ENCODE data around the gene SORBS2. TPM values are rescaled to one million over a fixed set of nuclear protein-coding genes. Genes with fewer than 3 reads are reported as not detected.

The SORBS2 gene
- total RNA-seq, 2 donors from 2014 or later, result 37.5 to 82.2 TPM

DNA sequence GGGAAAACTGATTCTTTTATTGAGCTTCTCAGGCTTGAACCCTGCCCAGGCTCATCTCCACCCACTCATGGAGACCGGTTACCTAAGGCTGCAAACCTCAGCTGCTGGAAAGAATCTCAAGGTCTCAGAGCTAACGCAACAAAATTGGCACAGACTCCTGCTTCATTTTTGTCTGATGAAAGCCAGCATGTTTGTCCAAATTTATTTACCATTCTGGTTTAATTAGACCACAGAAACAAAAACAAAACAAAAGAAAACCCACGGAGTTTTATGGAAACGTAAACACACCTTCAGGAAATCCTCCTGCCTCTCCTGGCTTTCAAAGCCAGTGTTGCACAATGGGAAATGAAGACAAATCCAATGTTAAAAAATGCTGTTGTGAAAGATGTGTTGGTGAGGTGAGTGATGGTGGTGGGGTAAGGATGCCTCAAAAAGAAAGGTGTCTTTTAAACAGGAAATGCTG lies 220.3 kb downstream of the SORBS2 start:
- intact Hi-C loops (cut with DNase I, micrococcal nuclease), result loop anchor here in 1 of 2 donors (5.0 to 10.0 kb wide), 2 partner anchors 57 to 114 kb away; partner anchors contain the start of gene PDLIM3
- ATAC-seq (no peak), DNase-seq (no peak)

DNA sequence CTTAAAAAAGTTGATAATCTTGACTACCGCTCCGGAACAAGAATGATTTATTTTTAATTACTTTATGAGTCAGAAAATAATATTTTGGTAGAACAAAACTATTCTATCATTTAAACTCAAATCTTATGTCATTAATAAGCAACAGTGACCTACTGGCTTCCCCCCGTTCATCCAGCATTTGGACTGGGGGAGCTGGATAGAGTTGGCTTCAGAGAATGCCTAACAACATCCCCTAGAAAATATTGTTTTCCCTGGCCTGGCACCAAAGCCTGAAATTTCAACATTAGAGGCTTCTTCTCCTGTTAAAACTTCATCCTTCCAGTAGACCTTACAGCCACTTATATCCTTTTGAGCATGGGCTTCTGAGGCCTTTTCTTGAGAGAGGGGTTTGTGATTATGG lies 221.0 kb downstream of the SORBS2 start:
- ATAC-seq (no peak), DNase-seq (no peak)
- intact Hi-C loops (cut with DNase I, micrococcal nuclease), result loop anchor here in 1 of 2 donors (5.0 to 10.0 kb wide), 2 partner anchors 56 to 114 kb away; partner anchors contain the start of gene PDLIM3

- ATAC-seq, result no peak
- intact Hi-C loops (cut with DNase I, micrococcal nuclease), result no loop called here
- no peak for DNase-seq
Measured at GRCh38 chr4:185589067-185589836, 222.7 kb downstream of the SORBS2 start.

DNA sequence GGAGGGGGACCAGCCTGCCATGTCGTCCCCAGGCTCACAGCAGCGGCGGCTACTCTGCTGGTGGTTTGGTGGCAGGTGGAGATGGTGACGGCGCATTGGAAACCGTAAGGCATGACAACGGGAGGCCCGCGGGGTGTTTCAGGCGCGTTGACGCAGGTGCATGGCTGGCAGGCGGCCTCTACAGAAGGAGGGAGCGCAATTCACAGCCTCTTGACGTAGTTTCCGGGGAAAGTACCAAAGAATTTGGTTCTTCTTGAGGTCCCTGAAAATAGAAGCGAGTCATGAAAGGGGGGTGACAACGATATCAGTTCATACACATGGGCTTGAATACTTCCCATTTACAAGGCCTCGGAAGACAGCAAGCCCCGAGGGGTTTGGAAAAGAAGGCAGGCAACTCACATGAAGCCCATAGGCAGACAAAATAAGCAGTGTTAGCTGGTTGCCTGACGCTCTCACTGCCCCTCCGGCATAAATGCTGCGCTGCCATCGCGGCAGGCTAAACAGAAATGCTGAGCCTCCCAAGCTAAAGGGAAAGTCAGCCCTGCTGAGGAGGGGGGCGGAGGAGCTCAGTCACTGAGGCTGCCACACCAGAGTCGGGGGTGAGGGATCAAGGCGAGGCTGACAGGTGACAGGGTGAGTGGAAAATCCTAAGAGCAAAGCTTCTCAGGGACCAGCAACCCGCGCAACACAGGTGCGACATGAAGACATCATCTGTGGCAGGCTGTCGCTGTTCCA lies 224.4 kb downstream of the SORBS2 start:
- ATAC-seq (no peak), DNase-seq (peak; percentile 51 to 57)
- intact Hi-C loops (cut with DNase I, micrococcal nuclease), result no loop called here

- ATAC-seq (no peak), DNase-seq (no peak)
- intact Hi-C loops (cut with DNase I, micrococcal nuclease), result no loop called here
Measured at GRCh38 chr4:185587030-185587426, 225.0 kb downstream of the SORBS2 start.

GRCh38 chr4:185585211-185585610 lies 226.8 kb downstream of the SORBS2 start:
- no peak for DNase-seq
- ATAC-seq, result no peak
- intact Hi-C loops (cut with DNase I, micrococcal nuclease), result no loop called here

DNA sequence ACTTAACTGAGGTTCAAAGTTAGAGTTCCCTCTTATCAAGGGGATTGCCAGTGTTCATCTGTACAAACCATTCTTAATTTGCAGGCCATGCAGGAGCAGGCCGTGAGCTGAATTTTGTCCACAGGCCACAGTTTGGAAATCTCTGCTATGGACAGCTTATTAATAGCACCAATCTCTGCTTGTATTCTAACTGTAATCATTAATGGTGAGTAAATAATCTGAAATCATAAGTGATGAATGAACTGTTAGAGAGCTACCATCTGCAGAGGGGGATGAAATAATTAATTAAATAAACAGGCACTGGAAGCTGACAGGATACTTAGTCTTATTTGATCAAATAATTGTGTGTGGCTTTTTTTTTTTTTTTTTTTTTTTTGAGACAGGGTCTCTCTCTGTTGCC lies 228.2 kb downstream of the SORBS2 start:
- ATAC-seq, result no peak
- DNase-seq, result no peak
- intact Hi-C loops (cut with DNase I, micrococcal nuclease), result no loop called here

DNA sequence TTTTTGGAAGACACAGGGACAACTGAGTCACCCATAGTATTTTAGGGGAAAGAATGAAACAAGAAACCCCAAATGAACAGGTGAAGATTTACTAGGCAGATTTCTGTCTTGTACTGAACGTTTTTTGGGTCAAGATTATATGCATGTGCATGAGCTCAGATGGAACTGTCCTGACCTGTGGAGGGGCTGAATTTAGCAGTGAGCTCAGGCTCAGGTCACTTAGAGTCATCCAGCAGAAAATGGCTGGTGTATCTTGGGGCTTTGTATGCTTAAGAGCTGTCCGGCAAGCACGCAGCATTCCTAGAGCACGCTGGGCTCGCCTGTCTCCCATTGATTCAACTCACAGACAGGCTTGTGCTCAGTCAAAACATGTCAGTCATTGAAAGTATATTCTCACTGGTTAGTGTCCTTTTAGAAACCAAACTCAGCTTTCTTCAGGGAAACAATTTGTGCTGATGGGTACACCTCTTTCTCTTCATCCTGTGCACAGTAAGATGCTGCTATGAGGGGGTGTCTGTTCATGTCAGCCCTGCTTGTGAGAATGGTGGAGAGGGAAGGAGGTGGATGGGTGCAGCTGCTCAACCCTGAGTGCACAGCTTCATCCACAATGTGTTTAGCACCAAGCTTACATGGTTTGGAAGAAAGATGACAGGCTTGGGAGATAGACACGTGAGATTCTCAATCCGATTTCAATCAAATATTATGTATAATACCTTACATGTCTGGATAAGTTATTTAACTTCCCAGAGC lies 229.2 kb downstream of the SORBS2 start:
- intact Hi-C loops (cut with DNase I, micrococcal nuclease), result no loop called here
- DNase-seq, result no peak
- ATAC-seq, result no peak

GRCh38 chr4:185580699-185581098 lies 231.3 kb downstream of the SORBS2 start:
- ATAC-seq (no peak), DNase-seq (no peak)
- intact Hi-C loops (cut with DNase I, micrococcal nuclease), result no loop called here

DNA sequence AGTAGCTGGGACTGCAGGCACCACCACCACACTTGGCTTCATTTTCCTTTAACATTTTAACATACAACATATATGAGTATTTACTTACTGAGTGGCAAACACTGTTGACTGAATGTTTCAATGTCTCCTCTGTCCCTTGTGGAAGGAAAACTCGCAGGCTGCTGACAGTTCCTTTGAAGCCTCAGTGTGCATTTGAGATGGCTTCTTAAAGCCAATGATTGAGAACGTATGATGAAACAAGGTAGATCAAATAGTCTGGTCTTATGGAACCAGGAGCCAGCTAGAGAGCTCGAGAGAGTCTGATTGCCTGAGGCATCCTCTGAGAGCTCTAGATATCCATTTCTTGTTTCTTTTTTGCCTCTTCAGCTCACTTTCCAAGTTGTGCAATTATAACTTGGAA lies 233.7 kb downstream of the SORBS2 start:
- no peak for ATAC-seq
- intact Hi-C loops (cut with DNase I, micrococcal nuclease), result no loop called here
- no peak for DNase-seq

DNA sequence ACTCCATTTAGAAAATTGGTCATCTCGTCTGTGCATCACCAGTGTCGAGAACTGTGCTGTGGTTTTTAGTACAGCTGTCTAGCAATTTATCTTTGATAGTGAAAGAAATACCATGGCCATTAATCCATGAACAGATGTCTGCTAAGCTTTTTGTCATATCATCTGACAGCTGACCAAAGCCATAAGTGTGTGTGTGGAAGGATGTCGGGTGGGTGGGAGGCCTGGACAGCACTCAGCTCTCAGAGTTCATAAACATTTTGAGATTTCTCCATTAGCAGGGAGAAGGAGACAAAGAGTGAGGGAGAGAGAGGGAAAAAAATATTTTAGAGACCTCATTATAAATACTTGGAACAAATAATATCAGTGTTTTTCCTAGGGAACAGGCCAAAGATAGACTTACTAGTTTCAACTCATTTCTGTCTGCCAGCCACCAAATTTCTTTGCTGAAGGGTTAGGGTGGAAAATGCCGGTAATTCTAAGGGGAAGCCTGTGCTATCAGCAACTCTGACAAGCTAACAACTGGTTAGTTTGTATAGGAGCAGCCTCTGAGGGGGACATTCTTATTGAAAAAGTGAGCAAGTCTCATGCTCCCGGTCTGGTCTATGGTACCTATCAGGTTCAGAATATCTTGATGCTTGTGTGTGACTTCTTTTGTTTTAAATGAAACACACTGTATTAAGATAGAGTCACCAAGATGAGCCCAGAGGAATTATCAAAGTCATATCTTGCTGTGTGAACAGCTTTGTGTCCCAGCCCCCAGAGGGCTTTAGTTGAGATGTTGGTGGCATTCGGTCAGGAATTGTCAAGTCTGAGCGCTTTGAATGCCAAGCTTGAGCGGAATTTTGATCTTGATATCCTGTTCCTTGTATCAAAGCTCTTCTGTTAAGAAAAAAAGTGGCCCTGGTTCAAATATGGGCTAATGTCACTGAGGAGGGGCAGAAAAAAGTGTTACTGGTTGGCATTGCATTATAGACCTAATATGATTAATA lies 234.7 kb downstream of the SORBS2 start:
- intact Hi-C loops (cut with DNase I, micrococcal nuclease), result no loop called here
- ATAC-seq (no peak), DNase-seq (no peak)

DNA sequence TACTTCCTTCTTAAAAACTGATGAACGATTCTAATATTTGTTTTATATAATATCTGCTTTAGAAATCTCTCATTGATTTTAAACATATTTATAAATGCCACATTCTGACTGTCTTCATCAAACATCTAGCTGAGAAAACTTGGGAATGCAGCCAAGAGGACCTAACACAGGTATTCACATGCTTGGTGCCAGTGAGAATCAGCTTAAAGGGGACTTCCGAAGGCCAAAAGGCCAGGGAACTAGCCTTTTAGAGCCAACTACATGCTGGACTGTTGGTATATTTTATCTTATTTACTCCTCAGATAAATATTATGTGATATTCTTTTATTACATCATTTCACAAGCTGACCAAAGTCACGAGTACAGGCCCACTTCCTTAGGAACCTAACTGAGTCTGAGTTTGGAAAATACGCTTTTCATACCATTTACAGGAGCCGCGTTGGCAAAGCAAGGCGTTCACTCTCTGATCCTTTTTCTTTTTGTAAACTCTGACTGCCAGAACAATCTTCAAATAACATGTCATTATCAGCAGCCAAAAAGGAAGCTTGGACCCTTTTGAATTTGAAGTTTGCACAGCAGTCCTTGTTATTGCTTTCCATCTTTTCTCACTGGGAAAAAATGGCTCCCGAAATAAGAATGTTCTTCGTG lies 235.6 kb downstream of the SORBS2 start:
- no peak for DNase-seq
- no peak for ATAC-seq
- intact Hi-C loops (cut with DNase I, micrococcal nuclease), result no loop called here

- ATAC-seq, result no peak
- intact Hi-C loops (cut with DNase I, micrococcal nuclease), result no loop called here
Measured at GRCh38 chr4:185573651-185574199, 238.3 kb downstream of the SORBS2 start.

DNA sequence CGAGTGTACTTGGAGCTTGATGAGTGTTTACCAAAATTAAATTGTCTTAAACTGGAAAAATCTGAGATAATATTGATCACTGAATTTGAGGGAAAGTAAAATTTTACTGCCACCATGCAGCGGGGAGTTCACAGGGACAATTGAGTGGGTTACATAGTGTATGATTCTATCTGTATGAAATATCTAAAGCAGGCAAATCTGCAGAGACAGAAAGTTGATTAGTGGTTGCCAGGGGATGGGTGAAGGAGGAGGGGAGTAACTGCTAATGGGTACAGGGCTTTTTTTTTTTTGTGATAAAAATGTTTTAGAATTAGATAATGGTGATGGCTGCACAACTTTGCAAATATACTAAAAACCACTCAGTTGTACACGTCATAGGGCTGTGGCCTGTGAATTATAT lies 241.3 kb downstream of the SORBS2 start:
- intact Hi-C loops (cut with DNase I, micrococcal nuclease), result no loop called here
- DNase-seq (no peak), ATAC-seq (no peak)

More at GRCh38 chr4:185573651-185574199, 238.3 kb downstream of the SORBS2 start:
- no peak for DNase-seq

DNA sequence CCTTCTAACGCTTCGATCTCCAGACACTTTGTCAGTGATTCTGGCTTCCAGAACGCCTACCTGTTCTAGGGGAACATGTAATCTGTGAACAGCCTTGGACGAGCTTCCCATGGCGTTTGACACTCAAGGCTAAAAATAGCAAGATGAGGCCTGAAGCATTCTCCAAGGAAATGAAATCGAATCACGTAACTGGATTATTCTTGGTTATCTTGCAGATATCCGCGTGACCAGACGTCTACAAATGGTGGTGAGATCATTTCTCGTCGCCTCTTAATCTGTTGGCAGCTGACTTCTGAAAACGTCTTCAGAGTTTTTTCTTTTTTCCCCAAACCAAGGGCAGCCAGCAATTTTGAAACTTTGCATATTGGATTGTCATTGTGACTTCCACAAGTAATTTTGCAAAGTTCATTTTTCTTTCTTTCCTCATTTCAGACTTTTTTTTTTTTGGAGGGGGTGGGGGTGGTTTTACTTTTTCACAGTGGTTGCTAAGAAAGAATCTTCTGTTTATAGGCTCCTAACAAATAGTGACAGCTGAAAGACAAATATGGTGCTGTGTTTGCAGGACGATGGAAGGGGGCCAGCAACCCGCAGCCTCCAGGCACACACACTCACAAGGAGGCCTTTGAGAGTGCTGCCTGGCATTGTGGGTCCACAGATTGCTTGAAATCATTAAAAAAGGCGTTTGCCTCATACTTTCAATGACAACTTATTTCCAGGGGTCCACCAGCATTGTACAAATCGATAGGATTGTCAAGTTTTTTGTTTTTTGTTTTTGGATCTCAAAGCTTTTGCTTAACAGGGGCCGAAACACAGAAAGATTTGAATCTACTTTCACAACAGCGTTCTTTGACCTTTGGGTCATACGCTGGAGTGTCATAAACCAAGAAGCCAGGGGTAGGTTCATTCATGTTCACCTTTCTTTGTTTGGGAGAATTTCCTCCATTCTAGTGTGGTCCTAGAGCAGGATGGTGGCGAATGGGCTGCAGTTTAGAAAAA lies 244.3 kb downstream of the SORBS2 start:
- intact Hi-C loops (cut with DNase I, micrococcal nuclease), result no loop called here
- DNase-seq (peak in 1 of 2 donors; percentile 26), ATAC-seq (no peak)

DNA sequence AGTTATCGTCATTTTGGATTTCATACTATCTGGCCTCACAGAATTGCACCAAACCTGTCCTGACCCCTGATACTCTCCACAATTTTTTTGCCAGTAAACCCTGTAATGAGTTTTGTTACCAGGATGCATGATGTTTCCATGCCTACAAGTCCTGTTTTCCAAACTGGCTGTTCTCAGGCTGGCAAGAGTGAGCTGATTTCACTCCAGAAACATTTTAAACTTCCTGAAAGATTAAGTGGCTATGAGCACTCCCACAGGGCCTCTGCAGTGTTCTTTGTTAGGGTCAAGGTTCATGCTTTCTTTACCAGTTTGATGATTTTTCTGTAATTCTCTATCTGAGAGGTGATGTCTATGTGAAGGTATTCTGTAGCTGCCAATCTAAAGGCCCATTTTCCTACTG lies 245.0 kb downstream of the SORBS2 start:
- DNase-seq, result no peak

More for the DNA sequence above, 245.0 kb downstream of the SORBS2 start:
- intact Hi-C loops (cut with DNase I, micrococcal nuclease), result no loop called here
- no peak for ATAC-seq
